ENCODE measurements around the gene STIM1. TPM values are rescaled to one million over a fixed set of nuclear protein-coding genes. Genes with fewer than 3 reads are reported as not detected.

The STIM1 gene
- total RNA-seq, 4 donors from 2014 or later: 50.1 to 112 (median 63.3) TPM

- intact Hi-C loops (cut with DNase I): no loop called here
Measured at GRCh38 chr11:3830088-3830487, 25.4 kb upstream of the STIM1 start.

GRCh38 chr11:3830730-3831129 is 24.7 kb upstream of the STIM1 start:
- DNase-seq: no peak
- intact Hi-C loops (cut with DNase I): no loop called here
- TF ChIP-seq CTCF (IDR thresholded peaks at IDR 0.05) (no peak), POLR2A (IDR thresholded peaks at IDR 0.05) (no peak)
- H3K9me3 ChIP-seq: no peaks in the 10 kb centered on the region
- H3K4me3 ChIP-seq: no peak overlapping the region
- peaks cover 4 to 84% (median 32%) of the 10 kb centered on the region in 3 donors for H3K36me3 ChIP-seq
- H3K27me3 ChIP-seq: no peaks in the 10 kb centered on the region
- peaks cover 11 to 54% (median 35%) of the 10 kb centered on the region in 3 donors for H3K4me1 ChIP-seq
- H3K27ac ChIP-seq: peak overlapping the region in 1 of 4 donors; percentile 39
- 50 to 60% methylated on average over 1 of the region's 1 CpG for WGBS, 2 donors

More at GRCh38 chr11:3830088-3830487, 25.4 kb upstream of the STIM1 start:
- peaks cover 6 to 47% (median 29%) of the 10 kb centered on the region in 3 donors for H3K4me1 ChIP-seq
- DNase-seq: no peak
- TF ChIP-seq POLR2A (IDR thresholded peaks at IDR 0.05): no peak
- no peak for TF ChIP-seq CTCF (IDR thresholded peaks at IDR 0.05)
- no peaks in the 10 kb centered on the region for H3K9me3 ChIP-seq
- no peaks in the 10 kb centered on the region for H3K27me3 ChIP-seq
- no peak overlapping the region for H3K27ac ChIP-seq
- peaks cover 4 to 90% (median 33%) of the 10 kb centered on the region in 3 donors for H3K36me3 ChIP-seq
- no peak overlapping the region for H3K4me3 ChIP-seq
- WGBS, 2 donors: 71 to 75% methylated on average over 3 of the region's 3 CpGs

- WGBS, 2 donors: 74 to 77% methylated on average over 11 to 13 of the region's 13 CpGs
- TF ChIP-seq POLR2A (IDR thresholded peaks at IDR 0.05) (no peak), CTCF (IDR thresholded peaks at IDR 0.05) (no peak)
- DNase-seq: no peak
Measured at GRCh38 chr11:3831378-3832239, 23.9 kb upstream of the STIM1 start.

GRCh38 chr11:3832816-3833215 is 22.6 kb upstream of the STIM1 start:
- 87 to 100% methylated on average over 2 of the region's 2 CpGs for WGBS, 2 donors
- Histone ChIP-seq H3K9me3 (no peaks in the 10 kb centered on the region), H3K4me1 (peaks cover 20 to 73% (median 53%) of the 10 kb centered on the region in 3 donors), H3K27me3 (no peaks in the 10 kb centered on the region), H3K27ac (peak overlapping the region in 3 of 4 donors; percentile 2 to 43 (median 11)), H3K4me3 (no peak overlapping the region), H3K36me3 (peaks cover 0 to 63% (median 11%) of the 10 kb centered on the region in 3 donors)
- no peak for DNase-seq
- intact Hi-C loops (cut with DNase I): no loop called here
- no peak for TF ChIP-seq CTCF (IDR thresholded peaks at IDR 0.05)
- TF ChIP-seq POLR2A (IDR thresholded peaks at IDR 0.05): no peak

More at GRCh38 chr11:3831378-3832239, 23.9 kb upstream of the STIM1 start:
- Histone ChIP-seq H3K27ac (peak overlapping the region in 3 of 4 donors; percentile 2 to 43 (median 11)), H3K4me1 (peaks cover 13 to 62% (median 43%) of the 10 kb centered on the region in 3 donors), H3K36me3 (peaks cover 4 to 75% (median 23%) of the 10 kb centered on the region in 3 donors), H3K9me3 (no peaks in the 10 kb centered on the region), H3K4me3 (no peak overlapping the region), H3K27me3 (no peaks in the 10 kb centered on the region)
- intact Hi-C loops (cut with DNase I): no loop called here

GRCh38 chr11:3833449-3833848 is 22.0 kb upstream of the STIM1 start:
- Histone ChIP-seq H3K9me3 (no peaks in the 10 kb centered on the region), H3K27me3 (no peaks in the 10 kb centered on the region), H3K27ac (peak overlapping the region in 1 of 4 donors; percentile 12), H3K4me3 (no peak overlapping the region), H3K4me1 (peaks cover 20 to 80% (median 59%) of the 10 kb centered on the region in 3 donors), H3K36me3 (peaks cover 0 to 57% (median 6%) of the 10 kb centered on the region in 3 donors)
- 86 to 89% methylated on average over 2 of the region's 2 CpGs for WGBS, 2 donors
- no peak for TF ChIP-seq POLR2A (IDR thresholded peaks at IDR 0.05)
- no peak for TF ChIP-seq CTCF (IDR thresholded peaks at IDR 0.05)
- no peak for DNase-seq
- intact Hi-C loops (cut with DNase I): no loop called here
